HepG2 (cell line): ENCODE results near the gene UTP4. TPM values are rescaled to one million over a fixed set of nuclear protein-coding genes. Genes with fewer than 3 reads are reported as not detected.

Experiments
- ATF5 ChIP-seq: sonication (generic); formaldehyde crosslinking; IDR thresholded peaks from 2 replicates; pipeline ENCODE4 v1.4.0; 2020; ENCODE audit warnings: mild to moderate bottlenecking, low read depth, missing genetic modification reagents
- CBX1 ChIP-seq: IDR thresholded peaks from one replicate; pipeline ENCODE4 v1.6.1; 2016; ENCODE audit warnings: antibody characterized with exemption, low read depth
- CHD2 ChIP-seq: IDR thresholded peaks from 2 replicates; pipeline ENCODE4 v1.6.1; 2011; ENCODE audit warnings: low read depth, low read length, improper control_type of control experiment
- EP300 ChIP-seq, 3 experiments: sonication (generic) in 1 of 3; formaldehyde crosslinking in 1 of 3; IDR thresholded peaks; 2 replicates each; pipeline versions ENCODE4 v1.5.1 to v1.6.1; 2011 to 2020; ENCODE audit warnings: low read depth in 2 of 3, low read length in 2 of 3, borderline replicate concordance in 1 of 3, improper control_type of control experiment in 1 of 3, mild to moderate bottlenecking in 1 of 3, missing genetic modification reagents in 1 of 3, moderate library complexity in 1 of 3
- HNRNPLL ChIP-seq: fragments of 200-400 bp; formaldehyde crosslinking; IDR thresholded peaks from 2 replicates; pipeline ENCODE4 v1.6.1; 2017; ENCODE audit warnings: mild to moderate bottlenecking, low read depth, low read length; ENCODE audit not compliant: poor library complexity, severe bottlenecking
- HOXA5 ChIP-seq: sonication (generic); formaldehyde crosslinking; IDR thresholded peaks from 2 replicates; pipeline ENCODE4 v1.4.0; 2020; ENCODE audit warnings: missing genetic modification reagents
- HOXA7 ChIP-seq: sonication (generic); formaldehyde crosslinking; IDR thresholded peaks from 2 replicates; pipeline ENCODE4 v1.8.1; 2022; ENCODE audit warnings: mild to moderate bottlenecking, missing genetic modification reagents, moderate library complexity
- KDM4B ChIP-seq: sonication (generic); formaldehyde crosslinking; IDR thresholded peaks from 2 replicates; pipeline ENCODE4 v1.4.0; 2020; ENCODE audit warnings: missing genetic modification reagents
- MAZ ChIP-seq, 2 experiments: sonication (generic) in 1 of 2; formaldehyde crosslinking in 1 of 2; IDR thresholded peaks; 2 replicates each; pipeline versions ENCODE4 v1.5.0 to v1.6.1; 2012 to 2020; ENCODE audit warnings: low read depth in 2 of 2, mild to moderate bottlenecking in 2 of 2, borderline replicate concordance in 1 of 2, improper control_type of control experiment in 1 of 2, low read length in 1 of 2, missing genetic modification reagents in 1 of 2, moderate library complexity in 1 of 2
- NBN ChIP-seq: fragments of 450-650 bp; conservative IDR thresholded peaks from 2 replicates; pipeline ENCODE4 v1.6.1; 2017
- NRL ChIP-seq: sonication (generic); formaldehyde crosslinking; IDR thresholded peaks from 2 replicates; pipeline ENCODE4 v1.5.0; 2020; ENCODE audit warnings: missing genetic modification reagents, mild to moderate bottlenecking, moderate library complexity, borderline replicate concordance
- POLR2A ChIP-seq, 2 experiments: IDR thresholded peaks; 2 replicates each; pipeline ENCODE4 v1.6.1; 2011; ENCODE audit warnings: low read depth in 2 of 2, low read length in 2 of 2, mild to moderate bottlenecking in 1 of 2, moderate library complexity in 1 of 2; ENCODE audit not compliant: insufficient read depth in 1 of 2
- PRMT3 ChIP-seq: sonication (generic); formaldehyde crosslinking; IDR thresholded peaks from 2 replicates; pipeline ENCODE4 v1.8.1; 2022; ENCODE audit warnings: low read depth, mild to moderate bottlenecking, moderate library complexity, missing genetic modification reagents, borderline replicate concordance
- SP1 ChIP-seq, 2 experiments: fragments of 450-650 bp in 1 of 2; sonication (generic) in 1 of 2; formaldehyde crosslinking in 1 of 2; IDR thresholded peaks; 2 replicates each; pipeline versions ENCODE4 v1.4.0 to v1.6.1; 2016 to 2020; ENCODE audit warnings: missing genetic modification reagents in 1 of 2
- U2AF1 ChIP-seq: fragments of 200-400 bp; formaldehyde crosslinking; optimal IDR thresholded peaks from 2 replicates; pipeline ENCODE3; 2017; ENCODE audit warnings: mild to moderate bottlenecking, low read depth, low read length
- ZBTB44 ChIP-seq: sonication (generic); formaldehyde crosslinking; IDR thresholded peaks from 2 replicates; pipeline ENCODE4 v1.4.0; 2020; ENCODE audit warnings: missing genetic modification reagents
- ZC3H4 ChIP-seq: sonication (generic); formaldehyde crosslinking; IDR thresholded peaks from 2 replicates; pipeline ENCODE4 v1.4.0; 2020; ENCODE audit warnings: missing genetic modification reagents, borderline replicate concordance
- ZFP1 ChIP-seq: IDR thresholded peaks from 2 replicates; pipeline ENCODE4 v1.6.1; 2016
- ZNF33B ChIP-seq: sonication (generic); formaldehyde crosslinking; IDR thresholded peaks from 2 replicates; pipeline ENCODE4 v1.5.1; 2020; ENCODE audit warnings: mild to moderate bottlenecking, missing genetic modification reagents
- ZNF547 ChIP-seq: sonication (generic); formaldehyde crosslinking; IDR thresholded peaks from 2 replicates; pipeline ENCODE4 v1.5.1; 2020; ENCODE audit warnings: mild to moderate bottlenecking, missing genetic modification reagents
- ZNF713 ChIP-seq: sonication (generic); formaldehyde crosslinking; IDR thresholded peaks from 2 replicates; pipeline ENCODE4 v1.4.0; 2020; ENCODE audit warnings: mild to moderate bottlenecking, missing genetic modification reagents
- ZNF83 ChIP-seq: sonication (generic); formaldehyde crosslinking; IDR thresholded peaks from 2 replicates; pipeline ENCODE4 v1.4.0; 2020; ENCODE audit warnings: missing genetic modification reagents, mild to moderate bottlenecking, borderline replicate concordance
- ZSCAN29 ChIP-seq: sonication (generic); formaldehyde crosslinking; conservative IDR thresholded peaks from 2 replicates; pipeline ENCODE4 v1.4.0; 2020; ENCODE audit warnings: mild to moderate bottlenecking, missing genetic modification reagents
- polyA plus RNA-seq, 8 experiments: library from polyadenylated mRNA; depleted of rRNA in 3 of 8; stranded (reverse) in 7 of 8; unstranded in 1 of 8; fragments of >200 nt; fragmentation: Illumina TruSeq in 4 of 8; extraction: Trizol in 4 of 8; gene quantifications; 2 replicates each; pipeline versions ENCODE4 v1.2.1 to v1.2.3, GENCODE V29; 2011 to 2016; ENCODE audit warnings: low read depth in 4 of 8, missing spikeins in 1 of 8, mixed read lengths in 1 of 8; ENCODE audit not compliant: insufficient read depth in 1 of 8
- total RNA-seq, 5 experiments: library from RNA; depleted of rRNA; stranded (reverse); fragments of >200 nt; fragmentation: Illumina TruSeq; extraction: Trizol; gene quantifications; 2 replicates each; pipeline ENCODE4 v1.2.3, GENCODE V29; 2016; ENCODE audit warnings: low read depth in 1 of 5
- TF ChIP-seq, protein P1 (sequence below): IDR thresholded peaks from 2 replicates; pipeline ENCODE4 v1.4.0; 2020; ENCODE audit warnings: mild to moderate bottlenecking, missing genetic modification reagents

Gene UTP4
- total and polyA plus RNA-seq, 2 of the 13 experiments (the other 11 are each of a cell fraction or from before 2014, with no cell fraction given), result 30.0 to 85.8 TPM

- TF ChIP-seq NBN (no peak), ZFP1 (CRISPR knock-in tag) (0 out of 2 replicates have a peak, but pooled peaks have one; percentile 23), ZSCAN29 (CRISPR knock-in tag) (0 out of 2 replicates have a peak, but pooled peaks have one; percentile 14), POLR2A (IDR thresholded peaks at IDR 0.05; ENCODE audit: insufficient read depth in 1 of 2, low read depth in 2 of 2, low read length in 2 of 2) (peak in 1 of 2 experiments; percentile 68; a peak in 3 of 4 replicates), MAZ (IDR thresholded peaks at IDR 0.05; ENCODE audit: borderline replicate concordance, low read depth, low read length) (peak; percentile 91), MAZ (CRISPR knock-in tag; IDR thresholded peaks at IDR 0.05; ENCODE audit: low read depth) (no peak), ZNF33B (CRISPR knock-in tag) (no peak), SP1 (IDR thresholded peaks at IDR 0.05) (no peak), SP1 (CRISPR knock-in tag; IDR thresholded peaks at IDR 0.05) (peak; percentile 44; the same call in 1 of the 2 replicates), CBX1 (peak; percentile 33), PRMT3 (CRISPR knock-in tag) (0 out of 2 replicates have a peak, but pooled peaks have one; percentile 0), ZNF547 (no peak), ATF5 (CRISPR knock-in tag) (0 out of 2 replicates have a peak, but pooled peaks have one; percentile 45), KDM4B (CRISPR knock-in tag) (peak; percentile 12; the same call in 1 of the 2 replicates), EP300 (IDR thresholded peaks at IDR 0.05; ENCODE audit: low read depth in 2 of 2, low read length in 2 of 2) (peak in 1 of 2 experiments; percentile 11; a peak in 1 of 4 replicates), EP300 (CRISPR knock-in tag; IDR thresholded peaks at IDR 0.05; ENCODE audit: borderline replicate concordance) (no peak), HOXA5 (CRISPR knock-in tag) (no peak), ZNF83 (CRISPR knock-in tag) (peak; percentile 66; the same call in 1 of the 2 replicates), HNRNPLL (peak; percentile 43), U2AF1 (no peak), HOXA7 (CRISPR knock-in tag) (peak; percentile 82; the same call in 1 of the 2 replicates), ZBTB44 (no peak), CHD2 (peak; percentile 65; the same call in 1 of the 2 replicates), NRL (CRISPR knock-in tag) (peak; percentile 65; the same call in 1 of the 2 replicates), ZC3H4 (CRISPR knock-in tag) (0 out of 2 replicates have a peak, but pooled peaks have one; percentile 50), ZNF713 (CRISPR knock-in tag) (peak; percentile 38; the same call in 1 of the 2 replicates)
- TF ChIP-seq, protein P1, sequence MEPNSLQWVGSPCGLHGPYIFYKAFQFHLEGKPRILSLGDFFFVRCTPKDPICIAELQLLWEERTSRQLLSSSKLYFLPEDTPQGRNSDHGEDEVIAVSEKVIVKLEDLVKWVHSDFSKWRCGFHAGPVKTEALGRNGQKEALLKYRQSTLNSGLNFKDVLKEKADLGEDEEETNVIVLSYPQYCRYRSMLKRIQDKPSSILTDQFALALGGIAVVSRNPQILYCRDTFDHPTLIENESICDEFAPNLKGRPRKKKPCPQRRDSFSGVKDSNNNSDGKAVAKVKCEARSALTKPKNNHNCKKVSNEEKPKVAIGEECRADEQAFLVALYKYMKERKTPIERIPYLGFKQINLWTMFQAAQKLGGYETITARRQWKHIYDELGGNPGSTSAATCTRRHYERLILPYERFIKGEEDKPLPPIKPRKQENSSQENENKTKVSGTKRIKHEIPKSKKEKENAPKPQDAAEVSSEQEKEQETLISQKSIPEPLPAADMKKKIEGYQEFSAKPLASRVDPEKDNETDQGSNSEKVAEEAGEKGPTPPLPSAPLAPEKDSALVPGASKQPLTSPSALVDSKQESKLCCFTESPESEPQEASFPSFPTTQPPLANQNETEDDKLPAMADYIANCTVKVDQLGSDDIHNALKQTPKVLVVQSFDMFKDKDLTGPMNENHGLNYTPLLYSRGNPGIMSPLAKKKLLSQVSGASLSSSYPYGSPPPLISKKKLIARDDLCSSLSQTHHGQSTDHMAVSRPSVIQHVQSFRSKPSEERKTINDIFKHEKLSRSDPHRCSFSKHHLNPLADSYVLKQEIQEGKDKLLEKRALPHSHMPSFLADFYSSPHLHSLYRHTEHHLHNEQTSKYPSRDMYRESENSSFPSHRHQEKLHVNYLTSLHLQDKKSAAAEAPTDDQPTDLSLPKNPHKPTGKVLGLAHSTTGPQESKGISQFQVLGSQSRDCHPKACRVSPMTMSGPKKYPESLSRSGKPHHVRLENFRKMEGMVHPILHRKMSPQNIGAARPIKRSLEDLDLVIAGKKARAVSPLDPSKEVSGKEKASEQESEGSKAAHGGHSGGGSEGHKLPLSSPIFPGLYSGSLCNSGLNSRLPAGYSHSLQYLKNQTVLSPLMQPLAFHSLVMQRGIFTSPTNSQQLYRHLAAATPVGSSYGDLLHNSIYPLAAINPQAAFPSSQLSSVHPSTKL (CRISPR knock-in tag), result peak; percentile 59
Observed at GRCh38 chr16:69131839-69132423, 518 bp upstream of the UTP4 start (continued).
